GM19438 (cell line): ENCODE data around the gene GRIA4.
"Not testable (repeated sequence)": the region's sequence is repeated elsewhere in the genome, so short reads cannot be mapped to it uniquely, and the experiment has no call there.

Source experiments
- ATAC-seq: cut with Tn5 transposase; IDR thresholded peaks from one replicate; pipeline ENCODE4 v1.9.1; 2021; ENCODE audit warnings: low read depth; ENCODE audit not compliant: unreplicated experiment

Gene GRIA4

GRCh38 chr11:105783216-105783615 lies 173.3 kb downstream of the GRIA4 start:
- no peak for ATAC-seq

- not testable (repeated sequence) for ATAC-seq
These were observed 176.0 kb downstream of the GRIA4 start for GRCh38 chr11:105785850-105786249.

GRCh38 chr11:105786741-105787140 lies 176.9 kb downstream of the GRIA4 start:
- no peak for ATAC-seq

GRCh38 chr11:105789579-105790420 lies 179.9 kb downstream of the GRIA4 start:
- no peak for ATAC-seq

GRCh38 chr11:105790840-105791239 lies 181.0 kb downstream of the GRIA4 start:
- ATAC-seq: no peak

- no peak for ATAC-seq
These were observed 183.2 kb downstream of the GRIA4 start for GRCh38 chr11:105793092-105793491.

- no peak for ATAC-seq
These were observed 189.4 kb downstream of the GRIA4 start for GRCh38 chr11:105799263-105799662.

GRCh38 chr11:105799728-105800462 lies 190.0 kb downstream of the GRIA4 start:
- no peak for ATAC-seq

GRCh38 chr11:105802390-105802789 lies 192.5 kb downstream of the GRIA4 start:
- no peak for ATAC-seq

- no peak for ATAC-seq
These were observed 201.4 kb downstream of the GRIA4 start for GRCh38 chr11:105811242-105811641.

GRCh38 chr11:105821372-105821771 lies 211.5 kb downstream of the GRIA4 start:
- no peak for ATAC-seq

GRCh38 chr11:105821781-105822180 lies 211.9 kb downstream of the GRIA4 start:
- no peak for ATAC-seq

GRCh38 chr11:105823495-105824033 lies 213.7 kb downstream of the GRIA4 start:
- no peak for ATAC-seq

GRCh38 chr11:105824457-105825013 lies 214.7 kb downstream of the GRIA4 start:
- no peak for ATAC-seq

GRCh38 chr11:105825141-105825540 lies 215.3 kb downstream of the GRIA4 start:
- ATAC-seq: no peak

GRCh38 chr11:105827906-105828305 lies 218.0 kb downstream of the GRIA4 start:
- no peak for ATAC-seq

GRCh38 chr11:105829084-105829483 lies 219.2 kb downstream of the GRIA4 start:
- ATAC-seq: peak; percentile 99

GRCh38 chr11:105834461-105834860 lies 224.6 kb downstream of the GRIA4 start:
- no peak for ATAC-seq

- ATAC-seq: no peak
These were observed 229.0 kb downstream of the GRIA4 start for GRCh38 chr11:105838668-105839384.

- no peak for ATAC-seq
These were observed 230.5 kb downstream of the GRIA4 start for GRCh38 chr11:105840391-105840790.

- no peak for ATAC-seq
These were observed 242.5 kb downstream of the GRIA4 start for GRCh38 chr11:105852403-105852802.
